Body of pancreas (tissue), 4 donors: ENCODE measurements around the gene UTY. TPM values are rescaled to one million over a fixed set of nuclear protein-coding genes. Genes with fewer than 3 reads are reported as not detected.

Source experiments
- ATAC-seq: fragments of 150-250 bp; one replicate; pipeline ENCODE4 v1.9.1; 2016
- DNase-seq, 4 donors: peaks; one replicate each; pipeline ENCODE4 v3.0.0-alpha.2; 2019
- H3K27ac ChIP-seq, 4 donors: fragments of 200-600 bp; sonication (generic); 1 replicate in 3 of 4; 2 replicates in 1 of 4; pipeline versions ENCODE4 v1.5.1 to v1.6.1; 2016 to 2019; ENCODE audit warnings: mild to moderate bottlenecking in 1 of 4, mixed read lengths in 1 of 4, moderate library complexity in 1 of 4
- H3K27me3 ChIP-seq, 2 donors: fragments of 200-600 bp; sonication (generic); one replicate each; pipeline ENCODE4 v1.6.0; 2016; ENCODE audit warnings: mild to moderate bottlenecking in 1 of 2
- H3K36me3 ChIP-seq, 2 donors: fragments of 200-600 bp; sonication (generic); replicated peaks in 1 of 2; 2 replicates each; pipeline ENCODE4 v1.5.1; 2016; ENCODE audit warnings: low read depth in 2 of 2; ENCODE audit not compliant: insufficient read depth in 1 of 2
- H3K4me1 ChIP-seq: fragments of 200-600 bp; sonication (generic); one replicate; pipeline ENCODE4 v1.6.0; 2016
- H3K4me3 ChIP-seq, 2 donors: fragments of 200-600 bp; sonication (generic); 1 replicate in 1 of 2; 2 replicates in 1 of 2; pipeline ENCODE4 v1.5.1; 2016 to 2019
- H3K9me3 ChIP-seq, 3 donors: fragments of 200-600 bp; sonication (generic); 1 replicate in 2 of 3; 2 replicates in 1 of 3; pipeline ENCODE4 v1.5.1; 2016
- CTCF ChIP-seq, 7 experiments: fragments of 450-650 bp in 4 of 7; fragments of 200-600 bp in 3 of 7; sonication (generic) in 3 of 7; IDR thresholded peaks; one replicate each; pipeline ENCODE4 v1.5.1; 2016 to 2019; ENCODE audit warnings: antibody characterized with exemption in 7 of 7
- POLR2A ChIP-seq, 3 donors: fragments of 450-650 bp; IDR thresholded peaks; one replicate each; pipeline ENCODE4 v1.6.1; 2016; ENCODE audit warnings: antibody characterized with exemption in 3 of 3, mild to moderate bottlenecking in 2 of 3
- WGBS, 2 donors: methylation state at CpG; one replicate each; pipeline ENCODE4 v1.1.5; 2017; 5-methylcytosine and 5-hydroxymethylcytosine counted together
- intact Hi-C: fragments of 100-400 bp; cut with DNase I; formaldehyde crosslinking; loops from one replicate; pipeline ENCODE4 v1.15.1; 2023
- total RNA-seq, 2 donors: library from RNA; depleted of rRNA; stranded (reverse); fragments of >200 nt; gene quantifications; one replicate each; pipeline ENCODE4 v1.1.0, GENCODE V29; 2016

The UTY gene
- total RNA-seq, 2 donors from 2014 or later: not detected

GRCh38 chrY:13337934-13338333, 141.9 kb downstream of the UTY start:
- DNase-seq: no peak
- Histone ChIP-seq H3K4me1 (no peaks in the 10 kb centered on the region), H3K4me3 (no peak overlapping the region), H3K27ac (no peak overlapping the region), H3K36me3 (no peaks in the 10 kb centered on the region), H3K27me3 (no peaks in the 10 kb centered on the region), H3K9me3 (no peaks in the 10 kb centered on the region)
- TF ChIP-seq POLR2A (IDR thresholded peaks at IDR 0.05) (no peak), CTCF (IDR thresholded peaks at IDR 0.05) (no peak)
- WGBS, 2 donors: 62 to 64% methylated on average over 5 of the region's 5 CpGs
- ATAC-seq: no peak
- intact Hi-C loops: no loop called here

GRCh38 chrY:13333791-13334190, 146.0 kb downstream of the UTY start:
- intact Hi-C loops: no loop called here

GRCh38 chrY:13330651-13331050, 149.2 kb downstream of the UTY start:
- WGBS, 2 donors: 100% methylated on average over 1 of the region's 2 CpGs; no CpG with 5 or more reads in 1 of the 2 donors
- DNase-seq (no peak), ATAC-seq (no peak)

More at GRCh38 chrY:13333791-13334190, 146.0 kb downstream of the UTY start:
- Histone ChIP-seq H3K27ac (no peak overlapping the region), H3K36me3 (no peaks in the 10 kb centered on the region), H3K4me1 (peaks cover 23% of the 10 kb centered on the region), H3K4me3 (no peak overlapping the region), H3K27me3 (no peaks in the 10 kb centered on the region), H3K9me3 (no peaks in the 10 kb centered on the region)
- ATAC-seq (no peak), DNase-seq (no peak)
- TF ChIP-seq POLR2A (IDR thresholded peaks at IDR 0.05): no peak
- no peak for TF ChIP-seq CTCF (IDR thresholded peaks at IDR 0.05)
- 96 to 97% methylated on average over 5 of the region's 5 CpGs for WGBS, 2 donors

GRCh38 chrY:13312966-13313365, 166.9 kb downstream of the UTY start:
- Histone ChIP-seq H3K36me3 (no peaks in the 10 kb centered on the region), H3K4me1 (no peaks in the 10 kb centered on the region), H3K27me3 (no peaks in the 10 kb centered on the region), H3K4me3 (no peak overlapping the region), H3K27ac (no peak overlapping the region), H3K9me3 (no peaks in the 10 kb centered on the region)
- TF ChIP-seq CTCF (IDR thresholded peaks at IDR 0.05): no peak
- no peak for TF ChIP-seq POLR2A (IDR thresholded peaks at IDR 0.05)
- intact Hi-C loops: no loop called here
- WGBS, 2 donors: 100% methylated on average over 1 of the region's 1 CpG
- ATAC-seq (no peak), DNase-seq (no peak)

More at GRCh38 chrY:13330651-13331050, 149.2 kb downstream of the UTY start:
- TF ChIP-seq POLR2A (IDR thresholded peaks at IDR 0.05): no peak
- no peak for TF ChIP-seq CTCF (IDR thresholded peaks at IDR 0.05)
- no peaks in the 10 kb centered on the region for H3K36me3 ChIP-seq
- H3K4me3 ChIP-seq: no peak overlapping the region
- intact Hi-C loops: no loop called here
- H3K27me3 ChIP-seq: no peaks in the 10 kb centered on the region
- H3K27ac ChIP-seq: peak overlapping the region in 2 of 4 donors; percentile 6 to 34
- peaks cover 23% of the 10 kb centered on the region for H3K4me1 ChIP-seq
- no peaks in the 10 kb centered on the region for H3K9me3 ChIP-seq

- TF ChIP-seq CTCF (IDR thresholded peaks at IDR 0.05) (no peak), POLR2A (IDR thresholded peaks at IDR 0.05) (no peak)
- Histone ChIP-seq H3K4me1 (no peaks in the 10 kb centered on the region), H3K27ac (no peak overlapping the region), H3K36me3 (no peaks in the 10 kb centered on the region), H3K4me3 (no peak overlapping the region), H3K9me3 (no peaks in the 10 kb centered on the region), H3K27me3 (no peaks in the 10 kb centered on the region)
- no peak for DNase-seq
- intact Hi-C loops: no loop called here
- ATAC-seq: no peak
- WGBS, 2 donors: 100% methylated on average over 2 of the region's 2 CpGs
These were observed 171.9 kb downstream of the UTY start for GRCh38 chrY:13307959-13308358.
